H1 (cell line): ENCODE measurements around the gene ARHGAP5. TPM values are rescaled to one million over a fixed set of nuclear protein-coding genes. Genes with fewer than 3 reads are reported as not detected.

Experiments
- BCL11A ChIP-seq, 2 experiments: IDR thresholded peaks; one replicate each; pipeline ENCODE4 v1.6.1; 2011; ENCODE audit warnings: low read depth in 2 of 2, low read length in 2 of 2, mild to moderate bottlenecking in 2 of 2
- CBX5 ChIP-seq: fragments of 300-800, 300-1000 bp; sonication (generic); IDR thresholded peaks from 2 replicates; pipeline ENCODE4 v1.7.1; 2016; ENCODE audit warnings: antibody characterized with exemption, low read length, low read depth
- EGR1 ChIP-seq: IDR thresholded peaks from 2 replicates; pipeline ENCODE4 v1.6.1; 2011; ENCODE audit warnings: low read depth, low read length, borderline replicate concordance
- EP300 ChIP-seq, 2 experiments: IDR thresholded peaks; 1 replicate in 1 of 2; 2 replicates in 1 of 2; pipeline ENCODE4 v1.6.1; 2011 to 2012; ENCODE audit warnings: low read depth in 2 of 2, low read length in 2 of 2, mild to moderate bottlenecking in 2 of 2, borderline replicate concordance in 1 of 2, inconsistent platforms in 1 of 2, moderate library complexity in 1 of 2
- FOSL1 ChIP-seq: IDR thresholded peaks from 2 replicates; pipeline ENCODE4 v1.6.1; 2011; ENCODE audit warnings: mild to moderate bottlenecking, low read depth, low read length, moderate library complexity; ENCODE audit not compliant: insufficient read depth
- PHF8 ChIP-seq: fragments of 200-600 bp; sonication (generic); conservative IDR thresholded peaks from 2 replicates; pipeline ENCODE4 v1.7.1; 2012; ENCODE audit warnings: low read depth, mild to moderate bottlenecking, inconsistent platforms, low read length, moderate library complexity
- SP1 ChIP-seq: IDR thresholded peaks from 2 replicates; pipeline ENCODE4 v1.6.1; 2011; ENCODE audit warnings: low read depth, low read length
- SRF ChIP-seq: IDR thresholded peaks from 2 replicates; pipeline ENCODE4 v1.6.1; 2011; ENCODE audit warnings: mild to moderate bottlenecking, low read depth, low read length, moderate library complexity
- TCF12 ChIP-seq: IDR thresholded peaks from 2 replicates; pipeline ENCODE4 v1.6.1; 2011; ENCODE audit warnings: low read depth, mild to moderate bottlenecking, low read length
- TEAD4 ChIP-seq: IDR thresholded peaks from 2 replicates; pipeline ENCODE4 v1.6.1; 2012; ENCODE audit warnings: low read depth, low read length, inconsistent platforms, mixed read lengths
- polyA plus RNA-seq, 7 experiments: library from polyadenylated mRNA; depleted of rRNA in 3 of 7; stranded (reverse) in 5 of 7; unstranded in 2 of 7; fragments of >200 nt in 5 of 7; fragments of 200-250 nt in 2 of 7; gene quantifications; 1 replicate in 5 of 7; 2 replicates in 1 of 7; 4 replicates in 1 of 7; pipeline versions ENCODE4 v1.2.1 to v1.2.3, GENCODE V29; 2011 to 2013; ENCODE audit warnings: missing spikeins in 2 of 7, mixed read lengths in 2 of 7
- total RNA-seq: library from RNA; stranded (reverse); fragmentation: NEBNext Ultra II Directional; extraction: Animal tissue kit (Norgen Biotek cat#: 25700); gene quantifications from 2 replicates; pipeline ENCODE4 v1.2.1, GENCODE V29; 2021
- TF ChIP-seq, protein P1 (sequence below): fragments of 300-600 bp; sonication (generic); IDR thresholded peaks from 2 replicates; pipeline ENCODE4 v1.7.1; 2012; ENCODE audit warnings: low read length, moderate library complexity, mild to moderate bottlenecking, inconsistent platforms; ENCODE audit not compliant: insufficient replicate concordance
- TF ChIP-seq, protein P2 (sequence below): IDR thresholded peaks from 2 replicates; pipeline ENCODE4 v1.6.1; 2012; ENCODE audit warnings: inconsistent platforms

ARHGAP5 gene
- total and polyA plus RNA-seq, 2 of the 8 experiments (the other 6 are each of a cell fraction or from before 2014, with no cell fraction given): 7.8 to 77.3 TPM

DNA sequence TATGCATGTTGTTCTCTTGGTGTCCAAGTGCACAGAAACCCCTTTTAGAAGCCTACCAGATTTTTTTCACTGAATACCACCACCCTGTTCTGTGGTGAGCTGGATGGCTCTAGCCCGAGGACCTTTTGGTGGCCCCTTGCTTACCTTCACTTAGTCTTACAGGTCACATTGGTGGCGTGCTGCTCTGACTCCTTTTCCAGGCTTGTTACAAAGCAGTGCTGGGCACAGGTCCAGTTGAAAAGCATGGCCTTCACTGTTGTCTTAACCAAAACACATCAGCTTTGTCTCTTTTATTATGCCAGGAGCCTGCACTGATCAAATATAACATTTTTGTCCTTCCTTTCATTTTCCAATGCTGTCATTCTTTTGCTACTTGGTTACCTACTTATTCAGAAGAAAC, 43.6 kb upstream of the ARHGAP5 start (continued):
- TF ChIP-seq, protein P1, sequence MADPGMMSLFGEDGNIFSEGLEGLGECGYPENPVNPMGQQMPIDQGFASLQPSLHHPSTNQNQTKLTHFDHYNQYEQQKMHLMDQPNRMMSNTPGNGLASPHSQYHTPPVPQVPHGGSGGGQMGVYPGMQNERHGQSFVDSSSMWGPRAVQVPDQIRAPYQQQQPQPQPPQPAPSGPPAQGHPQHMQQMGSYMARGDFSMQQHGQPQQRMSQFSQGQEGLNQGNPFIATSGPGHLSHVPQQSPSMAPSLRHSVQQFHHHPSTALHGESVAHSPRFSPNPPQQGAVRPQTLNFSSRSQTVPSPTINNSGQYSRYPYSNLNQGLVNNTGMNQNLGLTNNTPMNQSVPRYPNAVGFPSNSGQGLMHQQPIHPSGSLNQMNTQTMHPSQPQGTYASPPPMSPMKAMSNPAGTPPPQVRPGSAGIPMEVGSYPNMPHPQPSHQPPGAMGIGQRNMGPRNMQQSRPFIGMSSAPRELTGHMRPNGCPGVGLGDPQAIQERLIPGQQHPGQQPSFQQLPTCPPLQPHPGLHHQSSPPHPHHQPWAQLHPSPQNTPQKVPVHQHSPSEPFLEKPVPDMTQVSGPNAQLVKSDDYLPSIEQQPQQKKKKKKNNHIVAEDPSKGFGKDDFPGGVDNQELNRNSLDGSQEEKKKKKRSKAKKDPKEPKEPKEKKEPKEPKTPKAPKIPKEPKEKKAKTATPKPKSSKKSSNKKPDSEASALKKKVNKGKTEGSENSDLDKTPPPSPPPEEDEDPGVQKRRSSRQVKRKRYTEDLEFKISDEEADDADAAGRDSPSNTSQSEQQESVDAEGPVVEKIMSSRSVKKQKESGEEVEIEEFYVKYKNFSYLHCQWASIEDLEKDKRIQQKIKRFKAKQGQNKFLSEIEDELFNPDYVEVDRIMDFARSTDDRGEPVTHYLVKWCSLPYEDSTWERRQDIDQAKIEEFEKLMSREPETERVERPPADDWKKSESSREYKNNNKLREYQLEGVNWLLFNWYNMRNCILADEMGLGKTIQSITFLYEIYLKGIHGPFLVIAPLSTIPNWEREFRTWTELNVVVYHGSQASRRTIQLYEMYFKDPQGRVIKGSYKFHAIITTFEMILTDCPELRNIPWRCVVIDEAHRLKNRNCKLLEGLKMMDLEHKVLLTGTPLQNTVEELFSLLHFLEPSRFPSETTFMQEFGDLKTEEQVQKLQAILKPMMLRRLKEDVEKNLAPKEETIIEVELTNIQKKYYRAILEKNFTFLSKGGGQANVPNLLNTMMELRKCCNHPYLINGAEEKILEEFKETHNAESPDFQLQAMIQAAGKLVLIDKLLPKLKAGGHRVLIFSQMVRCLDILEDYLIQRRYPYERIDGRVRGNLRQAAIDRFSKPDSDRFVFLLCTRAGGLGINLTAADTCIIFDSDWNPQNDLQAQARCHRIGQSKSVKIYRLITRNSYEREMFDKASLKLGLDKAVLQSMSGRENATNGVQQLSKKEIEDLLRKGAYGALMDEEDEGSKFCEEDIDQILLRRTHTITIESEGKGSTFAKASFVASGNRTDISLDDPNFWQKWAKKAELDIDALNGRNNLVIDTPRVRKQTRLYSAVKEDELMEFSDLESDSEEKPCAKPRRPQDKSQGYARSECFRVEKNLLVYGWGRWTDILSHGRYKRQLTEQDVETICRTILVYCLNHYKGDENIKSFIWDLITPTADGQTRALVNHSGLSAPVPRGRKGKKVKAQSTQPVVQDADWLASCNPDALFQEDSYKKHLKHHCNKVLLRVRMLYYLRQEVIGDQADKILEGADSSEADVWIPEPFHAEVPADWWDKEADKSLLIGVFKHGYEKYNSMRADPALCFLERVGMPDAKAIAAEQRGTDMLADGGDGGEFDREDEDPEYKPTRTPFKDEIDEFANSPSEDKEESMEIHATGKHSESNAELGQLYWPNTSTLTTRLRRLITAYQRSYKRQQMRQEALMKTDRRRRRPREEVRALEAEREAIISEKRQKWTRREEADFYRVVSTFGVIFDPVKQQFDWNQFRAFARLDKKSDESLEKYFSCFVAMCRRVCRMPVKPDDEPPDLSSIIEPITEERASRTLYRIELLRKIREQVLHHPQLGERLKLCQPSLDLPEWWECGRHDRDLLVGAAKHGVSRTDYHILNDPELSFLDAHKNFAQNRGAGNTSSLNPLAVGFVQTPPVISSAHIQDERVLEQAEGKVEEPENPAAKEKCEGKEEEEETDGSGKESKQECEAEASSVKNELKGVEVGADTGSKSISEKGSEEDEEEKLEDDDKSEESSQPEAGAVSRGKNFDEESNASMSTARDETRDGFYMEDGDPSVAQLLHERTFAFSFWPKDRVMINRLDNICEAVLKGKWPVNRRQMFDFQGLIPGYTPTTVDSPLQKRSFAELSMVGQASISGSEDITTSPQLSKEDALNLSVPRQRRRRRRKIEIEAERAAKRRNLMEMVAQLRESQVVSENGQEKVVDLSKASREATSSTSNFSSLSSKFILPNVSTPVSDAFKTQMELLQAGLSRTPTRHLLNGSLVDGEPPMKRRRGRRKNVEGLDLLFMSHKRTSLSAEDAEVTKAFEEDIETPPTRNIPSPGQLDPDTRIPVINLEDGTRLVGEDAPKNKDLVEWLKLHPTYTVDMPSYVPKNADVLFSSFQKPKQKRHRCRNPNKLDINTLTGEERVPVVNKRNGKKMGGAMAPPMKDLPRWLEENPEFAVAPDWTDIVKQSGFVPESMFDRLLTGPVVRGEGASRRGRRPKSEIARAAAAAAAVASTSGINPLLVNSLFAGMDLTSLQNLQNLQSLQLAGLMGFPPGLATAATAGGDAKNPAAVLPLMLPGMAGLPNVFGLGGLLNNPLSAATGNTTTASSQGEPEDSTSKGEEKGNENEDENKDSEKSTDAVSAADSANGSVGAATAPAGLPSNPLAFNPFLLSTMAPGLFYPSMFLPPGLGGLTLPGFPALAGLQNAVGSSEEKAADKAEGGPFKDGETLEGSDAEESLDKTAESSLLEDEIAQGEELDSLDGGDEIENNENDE: no peak
- TF ChIP-seq FOSL1: no peak
- no peak for TF ChIP-seq EGR1
- TF ChIP-seq SRF: no peak
- no peak for TF ChIP-seq EP300 (IDR thresholded peaks at IDR 0.05; ENCODE audit: borderline replicate concordance in 1 of 2, low read depth in 2 of 2, low read length in 2 of 2)
- no peak for TF ChIP-seq CBX5
- no peak for TF ChIP-seq BCL11A (IDR thresholded peaks at IDR 0.05; ENCODE audit: low read depth in 2 of 2, low read length in 2 of 2)
- no peak for TF ChIP-seq TEAD4
- no peak for TF ChIP-seq TCF12
- no peak for TF ChIP-seq PHF8
- TF ChIP-seq, protein P2, sequence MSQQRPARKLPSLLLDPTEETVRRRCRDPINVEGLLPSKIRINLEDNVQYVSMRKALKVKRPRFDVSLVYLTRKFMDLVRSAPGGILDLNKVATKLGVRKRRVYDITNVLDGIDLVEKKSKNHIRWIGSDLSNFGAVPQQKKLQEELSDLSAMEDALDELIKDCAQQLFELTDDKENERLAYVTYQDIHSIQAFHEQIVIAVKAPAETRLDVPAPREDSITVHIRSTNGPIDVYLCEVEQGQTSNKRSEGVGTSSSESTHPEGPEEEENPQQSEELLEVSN: no peak
- no peak for TF ChIP-seq SP1
